ENCODE results near the gene FRMD4A. TPM values are rescaled to one million over a fixed set of nuclear protein-coding genes. Genes with fewer than 3 reads are reported as not detected.

FRMD4A gene
- total RNA-seq, 1 donor from 2014 or later = 0.64 TPM

- ATAC-seq (ENCODE audit: low read depth) (no peak), DNase-seq (no peak)
- H3K9me3 Mint-ChIP-seq = no peaks in the 10 kb centered on the region
- no peak overlapping the region for H3K4me3 Mint-ChIP-seq
- no peak overlapping the region for H3K27ac Mint-ChIP-seq
- intact Hi-C loops (cut with micrococcal nuclease) = no loop called here
- POLR2A ChIA-PET = no interaction called here
- CTCF ChIA-PET = interaction anchor here (0.9 kb wide), 1 partner anchor 15 kb away, joined by 3 read pairs; no protein-coding TSS in a partner anchor
- no peaks in the 10 kb centered on the region for H3K36me3 Mint-ChIP-seq (ENCODE audit: low read depth)
- peaks cover 2% of the 10 kb centered on the region for H3K27me3 Mint-ChIP-seq
- no peak for TF ChIP-seq CTCF (IDR thresholded peaks at IDR 0.05)
- H3K4me1 Mint-ChIP-seq = peaks cover 21% of the 10 kb centered on the region
Observed at GRCh38 chr10:13801156-13801906, 529.4 kb downstream of the FRMD4A start.

DNA sequence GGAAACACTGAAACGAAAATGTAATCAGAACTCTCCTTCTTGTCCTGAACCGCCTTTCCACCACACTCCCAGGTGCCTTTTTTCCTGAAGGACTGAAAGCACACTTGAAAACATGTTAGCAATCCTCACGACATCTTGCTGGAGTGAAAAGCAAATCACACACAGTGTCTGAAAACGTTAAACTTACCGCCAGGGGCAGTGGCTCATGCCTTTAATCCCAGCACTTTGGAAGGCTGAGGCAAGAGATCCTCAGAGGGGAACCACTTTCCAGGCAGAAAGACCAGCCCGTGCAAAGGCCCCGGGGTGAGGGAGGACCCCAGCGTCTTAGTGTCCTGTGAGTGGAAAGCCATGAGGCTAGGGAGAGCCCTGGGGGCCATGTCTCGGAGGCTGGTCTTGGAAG, 533.6 kb downstream of the FRMD4A start:
- Mint-ChIP-seq H3K4me1 (peaks cover 33% of the 10 kb centered on the region), H3K4me3 (no peak overlapping the region), H3K27ac (no peak overlapping the region), H3K27me3 (no peaks in the 10 kb centered on the region), H3K36me3 (ENCODE audit: low read depth) (no peaks in the 10 kb centered on the region), H3K9me3 (no peaks in the 10 kb centered on the region)
- ATAC-seq (ENCODE audit: low read depth) (no peak), DNase-seq (no peak)
- ChIA-PET POLR2A (no interaction called here), CTCF (no interaction called here)
- no peak for TF ChIP-seq CTCF (IDR thresholded peaks at IDR 0.05)
- intact Hi-C loops (cut with micrococcal nuclease) = no loop called here

GRCh38 chr10:13795653-13796555, 534.8 kb downstream of the FRMD4A start:
- H3K27ac Mint-ChIP-seq = no peak overlapping the region
- DNase-seq (no peak), ATAC-seq (ENCODE audit: low read depth) (no peak)
- no peak for TF ChIP-seq CTCF (IDR thresholded peaks at IDR 0.05)
- intact Hi-C loops (cut with micrococcal nuclease) = no loop called here
- no peaks in the 10 kb centered on the region for H3K9me3 Mint-ChIP-seq
- no peaks in the 10 kb centered on the region for H3K36me3 Mint-ChIP-seq (ENCODE audit: low read depth)
- H3K27me3 Mint-ChIP-seq = no peaks in the 10 kb centered on the region
- POLR2A ChIA-PET = interaction anchor here (0.5 kb wide), 1 partner anchor 316 kb away, joined by 3 read pairs; no protein-coding TSS in a partner anchor
- CTCF ChIA-PET = no interaction called here
- peaks cover 33% of the 10 kb centered on the region for H3K4me1 Mint-ChIP-seq
- no peak overlapping the region for H3K4me3 Mint-ChIP-seq

DNA sequence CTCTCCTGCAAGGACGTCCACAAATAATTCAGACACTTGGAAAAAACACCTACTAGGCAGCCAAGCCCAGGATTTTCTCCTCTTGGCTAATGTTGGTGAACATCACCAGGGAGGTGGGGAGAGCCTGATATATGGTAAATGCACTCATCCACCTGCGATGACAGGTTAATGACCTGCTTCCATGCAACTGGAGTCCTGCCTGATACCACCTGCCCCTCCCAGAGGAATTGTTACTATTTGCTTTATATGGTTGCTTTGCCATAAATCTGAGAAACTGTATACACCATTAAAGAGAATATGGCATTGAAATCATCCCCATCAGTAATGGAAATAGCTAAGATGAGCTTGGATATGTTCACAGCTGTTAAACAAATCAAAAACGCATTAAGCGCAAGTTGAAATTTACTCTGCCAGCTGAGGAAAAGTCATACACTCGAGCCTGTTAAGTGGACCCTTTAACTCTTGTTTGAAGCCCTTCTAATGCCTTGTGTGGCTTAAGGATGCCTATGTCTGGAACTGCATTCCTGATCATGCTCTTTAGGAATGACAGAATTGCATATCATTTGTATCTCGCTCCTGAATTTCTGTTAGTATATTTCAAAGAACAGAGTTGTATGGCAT, 535.6 kb downstream of the FRMD4A start:
- H3K36me3 Mint-ChIP-seq (ENCODE audit: low read depth) = no peaks in the 10 kb centered on the region
- H3K27me3 Mint-ChIP-seq = no peaks in the 10 kb centered on the region
- H3K4me3 Mint-ChIP-seq = no peak overlapping the region
- intact Hi-C loops (cut with micrococcal nuclease) = no loop called here
- no peaks in the 10 kb centered on the region for H3K9me3 Mint-ChIP-seq
- no peak overlapping the region for H3K27ac Mint-ChIP-seq
- no peak for TF ChIP-seq CTCF (IDR thresholded peaks at IDR 0.05)
- ChIA-PET CTCF (no interaction called here), POLR2A (no interaction called here)
- no peak for DNase-seq
- peaks cover 31% of the 10 kb centered on the region for H3K4me1 Mint-ChIP-seq
- no peak for ATAC-seq (ENCODE audit: low read depth)

- ChIA-PET POLR2A (no interaction called here), CTCF (no interaction called here)
- ATAC-seq (ENCODE audit: low read depth) (no peak), DNase-seq (no peak)
- H3K36me3 Mint-ChIP-seq (ENCODE audit: low read depth) = no peaks in the 10 kb centered on the region
- H3K4me3 Mint-ChIP-seq = no peak overlapping the region
- H3K27me3 Mint-ChIP-seq = no peaks in the 10 kb centered on the region
- H3K9me3 Mint-ChIP-seq = no peaks in the 10 kb centered on the region
- H3K27ac Mint-ChIP-seq = no peak overlapping the region
- no peak for TF ChIP-seq CTCF (IDR thresholded peaks at IDR 0.05)
- intact Hi-C loops (cut with micrococcal nuclease) = no loop called here
- peaks cover 42% of the 10 kb centered on the region for H3K4me1 Mint-ChIP-seq
Observed at GRCh38 chr10:13792006-13792405, 538.7 kb downstream of the FRMD4A start.

Measured in activated B cell treated with CpG ODN at 0.5 μM for 24 hours (primary cell).